MCF 10A (cell line): ENCODE results near the gene MEIS2. TPM values are rescaled to one million over a fixed set of nuclear protein-coding genes. Genes with fewer than 3 reads are reported as not detected.

Experiments
- BruUV-seq: library from RNA; stranded (reverse); fragments of 400-500 nt; replicated peaks from 2 replicates; lab custom pipeline; 2021; lab: Mats Ljungman, UMichigan
- CTCF ChIA-PET: fragments of 300-600 bp; sonication (Branson Sonifier 250); formaldehyde crosslinking; extraction: SDS; loops from one replicate; lab custom pipeline; 2021; ENCODE audit warnings: antibody characterized with exemption, inconsistent platforms; lab: Yijun Ruan, JAX
- POLR2A ChIA-PET: fragments of 300-600, 350-650 bp; sonication (Branson Sonifier 250); formaldehyde crosslinking; extraction: SDS; loops from one replicate; lab custom pipeline; 2020; ENCODE audit warnings: antibody characterized with exemption, inconsistent platforms; lab: Yijun Ruan, JAX
- DNase-seq: peaks from one replicate; pipeline ENCODE4 v3.0.0-alpha.2; 2018; ENCODE audit not compliant: unreplicated experiment
- H3K27ac Mint-ChIP-seq: one replicate; pipeline ENCODE4 v1.8.0; 2022; ENCODE audit warnings: mild to moderate bottlenecking, low read depth, mixed read lengths; ENCODE audit not compliant: unreplicated experiment
- H3K27me3 Mint-ChIP-seq: one replicate; pipeline ENCODE4 v1.8.0; 2022; ENCODE audit warnings: mixed read lengths; ENCODE audit not compliant: insufficient read depth, unreplicated experiment
- H3K36me3 Mint-ChIP-seq: one replicate; pipeline ENCODE4 v1.8.0; 2022; ENCODE audit warnings: mild to moderate bottlenecking, moderate library complexity, mixed read lengths; ENCODE audit not compliant: insufficient read depth, unreplicated experiment
- H3K4me1 Mint-ChIP-seq: one replicate; pipeline ENCODE4 v1.8.0; 2022; ENCODE audit warnings: mixed read lengths; ENCODE audit not compliant: insufficient read depth, unreplicated experiment
- H3K4me3 Mint-ChIP-seq: one replicate; pipeline ENCODE4 v1.8.0; 2022; ENCODE audit warnings: mild to moderate bottlenecking, moderate library complexity, mixed read lengths; ENCODE audit not compliant: unreplicated experiment
- H3K9me3 Mint-ChIP-seq: one replicate; pipeline ENCODE4 v1.8.0; 2022; ENCODE audit warnings: mixed read lengths; ENCODE audit not compliant: unreplicated experiment
- CTCF ChIP-seq: fragments of 200-600 bp; IDR thresholded peaks from one replicate; pipeline ENCODE4 v1.8.0; 2022; ENCODE audit warnings: antibody characterized with exemption, mild to moderate bottlenecking; ENCODE audit not compliant: unreplicated experiment
- intact Hi-C: fragments of 100-400 bp; cut with micrococcal nuclease; formaldehyde crosslinking; loops from 2 replicates; pipeline ENCODE4 v1.14.1; 2022
- total RNA-seq: library from RNA; stranded (reverse); gene quantifications from 2 replicates; pipeline ENCODE4 v1.2.3, GENCODE V29; 2022

The MEIS2 gene
- total RNA-seq, 1 experiment from 2014 or later = 6.9 TPM

- DNase-seq = no peak
- TF ChIP-seq CTCF = no peak
- H3K27ac Mint-ChIP-seq = no peak overlapping the region
- no peaks in the 10 kb centered on the region for H3K9me3 Mint-ChIP-seq
- H3K36me3 Mint-ChIP-seq = peaks cover 5% of the 10 kb centered on the region
- H3K4me1 Mint-ChIP-seq = no peaks in the 10 kb centered on the region
- POLR2A ChIA-PET = no interaction called here
- no TSS peak for BruUV-seq
- H3K27me3 Mint-ChIP-seq = no peaks in the 10 kb centered on the region
- H3K4me3 Mint-ChIP-seq = no peak overlapping the region
- intact Hi-C loops = no loop called here
- CTCF ChIA-PET = interaction anchor here (1.1 kb wide), 1 partner anchor 10 kb away, joined by 6 read pairs; no protein-coding TSS in a partner anchor
These were observed 79.5 kb downstream of the MEIS2 start for GRCh38 chr15:37020852-37021251.

- no TSS peak for BruUV-seq
- Mint-ChIP-seq H3K4me3 (no peak overlapping the region), H3K4me1 (peaks cover 5% of the 10 kb centered on the region), H3K9me3 (no peaks in the 10 kb centered on the region), H3K27ac (no peak overlapping the region), H3K36me3 (peaks cover 5% of the 10 kb centered on the region), H3K27me3 (no peaks in the 10 kb centered on the region)
- no peak for DNase-seq
- ChIA-PET POLR2A (interaction anchor here (1.2 kb wide), 1 partner anchor 28 kb away, joined by 3 read pairs; no protein-coding TSS in a partner anchor), CTCF (interaction anchor here (0.6 to 1.1 kb wide), 2 partner anchors 9 to 158 kb away, joined by 3 to 6 read pairs; no protein-coding TSS in a partner anchor)
- no peak for TF ChIP-seq CTCF
- intact Hi-C loops = no loop called here
These were observed 80.6 kb downstream of the MEIS2 start for GRCh38 chr15:37019479-37020433.

GRCh38 chr15:37017031-37017625 is 83.2 kb downstream of the MEIS2 start:
- intact Hi-C loops = no loop called here
- DNase-seq = no peak
- Mint-ChIP-seq H3K27me3 (no peaks in the 10 kb centered on the region), H3K27ac (no peak overlapping the region), H3K4me3 (no peak overlapping the region), H3K36me3 (no peaks in the 10 kb centered on the region), H3K4me1 (peaks cover 13% of the 10 kb centered on the region), H3K9me3 (no peaks in the 10 kb centered on the region)
- POLR2A ChIA-PET = interaction anchor here (0.7 kb wide), 1 partner anchor 98 kb away, joined by 3 read pairs; no protein-coding TSS in a partner anchor
- BruUV-seq = no TSS peak
- no peak for TF ChIP-seq CTCF
- CTCF ChIA-PET = no interaction called here

GRCh38 chr15:37016231-37016630 is 84.1 kb downstream of the MEIS2 start:
- intact Hi-C loops = no loop called here
- Mint-ChIP-seq H3K4me1 (peaks cover 13% of the 10 kb centered on the region), H3K27me3 (no peaks in the 10 kb centered on the region), H3K9me3 (no peaks in the 10 kb centered on the region), H3K4me3 (no peak overlapping the region), H3K27ac (no peak overlapping the region), H3K36me3 (no peaks in the 10 kb centered on the region)
- no TSS peak for BruUV-seq
- TF ChIP-seq CTCF = no peak
- ChIA-PET CTCF (interaction anchor here (0.5 kb wide), 1 partner anchor 33 kb away, joined by 3 read pairs; no protein-coding TSS in a partner anchor), POLR2A (interaction anchor here (0.8 kb wide), 1 partner anchor 14 kb away, joined by 4 read pairs; no protein-coding TSS in a partner anchor)
- no peak for DNase-seq
